ENCODE data around the gene FAM240B.

The FAM240B gene

GRCh38 chr9:38652044-38652443, 67.9 kb downstream of the FAM240B start:
- TF ChIP-seq CTCF (IDR thresholded peaks at IDR 0.05; ENCODE audit: extremely low read depth, insufficient read depth, missing control alignments): no peak
- in situ Hi-C loops (cut with MboI; ENCODE audit: low pct_unique_long_range_greater_than_20kb, low sequenced_read_pairs, unreplicated experiment): no loop called here
- DNase-seq (ENCODE audit: low spot score): no peak

- in situ Hi-C loops (cut with MboI; ENCODE audit: low pct_unique_long_range_greater_than_20kb, low sequenced_read_pairs, unreplicated experiment): no loop called here
- no peak for TF ChIP-seq CTCF (IDR thresholded peaks at IDR 0.05; ENCODE audit: extremely low read depth, insufficient read depth, missing control alignments)
- DNase-seq (ENCODE audit: low spot score): no peak
Observed at GRCh38 chr9:38651400-38652042, 68.4 kb downstream of the FAM240B start.

GRCh38 chr9:38650564-38650963, 69.4 kb downstream of the FAM240B start:
- no peak for TF ChIP-seq CTCF (IDR thresholded peaks at IDR 0.05; ENCODE audit: extremely low read depth, insufficient read depth, missing control alignments)
- in situ Hi-C loops (cut with MboI; ENCODE audit: low pct_unique_long_range_greater_than_20kb, low sequenced_read_pairs, unreplicated experiment): no loop called here
- DNase-seq (ENCODE audit: low spot score): no peak

- TF ChIP-seq CTCF (IDR thresholded peaks at IDR 0.05; ENCODE audit: extremely low read depth, insufficient read depth, missing control alignments): no peak
- in situ Hi-C loops (cut with MboI; ENCODE audit: low pct_unique_long_range_greater_than_20kb, low sequenced_read_pairs, unreplicated experiment): no loop called here
- DNase-seq (ENCODE audit: low spot score): no peak
Observed at GRCh38 chr9:38649731-38650363, 70.1 kb downstream of the FAM240B start.

- in situ Hi-C loops (cut with MboI; ENCODE audit: low pct_unique_long_range_greater_than_20kb, low sequenced_read_pairs, unreplicated experiment): no loop called here
- TF ChIP-seq CTCF (IDR thresholded peaks at IDR 0.05; ENCODE audit: extremely low read depth, insufficient read depth, missing control alignments): no peak
- no peak for DNase-seq (ENCODE audit: low spot score)
Observed at GRCh38 chr9:38644601-38645000, 75.3 kb downstream of the FAM240B start.
